Renal cortical epithelial cell (primary cell): ENCODE data around the gene POLR2C. TPM values are rescaled to one million over a fixed set of nuclear protein-coding genes. Genes with fewer than 3 reads are reported as not detected.
A peak's percentile ranks its signal among the peaks of the same experiment; 100 is the strongest.
"Not testable (repeated sequence)": the region's sequence is repeated elsewhere in the genome, so short reads cannot be mapped to it uniquely, and the experiment has no call there.

Source experiments
- DNase-seq: peaks from one replicate; pipeline ENCODE4 v3.0.0-alpha.2; 2011; ENCODE audit warnings: low read depth
- total RNA-seq: library from RNA; depleted of rRNA; stranded (reverse); fragments of >200 nt; gene quantifications from 2 replicates; pipeline ENCODE4 v1.2.3, GENCODE V29; 2014

POLR2C gene
- total RNA-seq, 1 donor from 2014 or later, result 83.8 TPM

GRCh38 chr16:57479976-57480753, 17.7 kb downstream of the POLR2C start:
- peak; percentile 63 for DNase-seq

GRCh38 chr16:57480754-57481230, 18.3 kb downstream of the POLR2C start:
- DNase-seq, result no peak

- no peak for DNase-seq
Measured at GRCh38 chr16:57481421-57481820, 18.9 kb downstream of the POLR2C start.

- DNase-seq, result no peak
Measured at GRCh38 chr16:57482845-57483545, 20.5 kb downstream of the POLR2C start.

GRCh38 chr16:57483725-57484514, 21.4 kb downstream of the POLR2C start:
- DNase-seq, result no peak

- DNase-seq, result no peak
Measured at GRCh38 chr16:57484515-57485005, 22.1 kb downstream of the POLR2C start.

DNA sequence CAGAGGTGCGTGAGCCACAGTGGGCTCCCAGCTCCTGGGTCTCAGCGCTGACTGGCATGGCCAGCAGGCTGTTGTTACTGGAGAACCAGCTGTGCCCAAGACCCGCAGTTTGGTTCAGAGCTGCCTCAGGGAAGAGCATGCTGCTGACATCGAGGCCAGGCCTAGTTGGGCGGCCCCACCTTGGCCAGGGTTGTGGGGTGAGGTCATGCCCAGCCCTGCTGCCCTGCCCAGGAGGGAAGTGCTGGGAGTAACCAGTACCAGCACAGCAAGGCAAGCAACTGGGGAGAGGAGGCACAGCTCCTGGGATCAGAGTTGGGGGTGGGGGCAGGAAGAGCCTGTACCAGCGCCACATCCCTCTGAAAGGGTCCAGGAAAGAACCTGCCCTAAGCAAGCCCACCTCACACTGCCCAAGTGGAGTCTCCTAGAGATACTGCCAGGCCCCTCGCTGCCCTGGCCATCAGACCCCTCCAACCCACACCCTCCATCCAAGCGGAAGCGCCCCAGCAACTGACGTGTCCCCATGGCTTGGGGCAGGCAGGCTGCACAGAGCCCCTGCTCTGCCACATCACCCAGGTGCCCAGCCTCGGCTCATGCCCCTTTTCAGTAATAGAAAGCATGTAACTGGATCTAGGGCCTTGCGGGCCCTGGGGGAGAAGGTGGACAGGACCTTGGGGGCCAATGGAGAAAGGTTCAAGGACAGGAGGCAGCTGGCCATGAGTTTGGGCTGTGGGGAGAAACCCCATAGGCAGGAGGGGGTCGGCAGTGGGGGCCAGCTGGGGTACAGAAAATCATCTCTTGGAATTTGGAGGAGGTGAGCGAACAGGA, 22.8 kb downstream of the POLR2C start:
- DNase-seq, result no peak

DNA sequence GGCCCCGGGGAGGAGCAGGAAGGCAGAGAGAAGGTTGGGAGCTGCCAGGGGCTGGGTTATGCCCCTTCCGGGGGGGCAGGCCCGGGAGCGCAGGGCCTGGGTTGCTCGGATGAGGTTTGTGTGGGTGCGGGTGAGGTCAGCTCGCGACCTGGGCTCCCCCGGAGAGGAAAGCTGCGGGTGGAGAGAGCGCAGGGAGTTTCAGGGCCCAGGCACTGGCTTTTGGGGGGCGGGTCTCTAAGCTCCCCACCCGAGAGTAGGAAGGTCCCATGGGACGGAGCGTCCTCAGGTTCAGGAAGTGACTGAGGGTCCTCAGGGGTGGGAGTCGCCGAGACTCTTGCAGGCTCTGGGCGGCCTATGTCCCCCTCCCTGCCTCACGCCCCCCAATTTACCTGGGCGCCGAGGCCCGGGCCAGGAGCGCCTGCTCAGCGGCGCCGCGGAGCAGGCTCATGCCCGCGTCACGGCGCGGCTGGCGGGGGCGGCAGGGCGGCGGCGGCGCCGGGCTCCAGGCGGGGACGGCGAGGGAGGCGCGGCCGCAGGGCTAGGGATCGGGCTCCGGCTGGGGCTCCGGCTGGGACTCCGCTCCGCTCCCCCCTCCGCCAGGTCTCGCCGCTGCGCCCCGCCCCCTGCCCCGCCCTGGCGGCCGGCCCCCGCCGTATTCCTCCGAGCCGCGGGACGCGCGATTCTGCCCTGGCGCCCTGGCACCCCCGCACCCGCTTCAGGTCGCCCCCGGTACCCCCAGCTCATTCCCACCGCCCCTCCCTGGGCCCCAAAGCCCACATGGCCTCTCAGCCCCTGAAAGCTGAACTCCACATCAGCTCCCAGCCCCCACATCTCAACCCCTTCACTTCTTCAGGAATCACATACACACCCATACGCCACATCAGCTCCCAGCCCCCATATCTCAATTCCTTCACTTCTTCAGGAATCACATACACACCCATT, 23.7 kb downstream of the POLR2C start, which contains the start of gene DOK4:
Gene DOK4 (minus strand): TSS at position 578 of the 942 bp plus-strand sequence. CDS start 6,986 bp downstream, outside the sequence.
- peak; percentile 26 for DNase-seq

- DNase-seq, result no peak
Measured at GRCh38 chr16:57486858-57487834, 24.7 kb downstream of the POLR2C start.

GRCh38 chr16:57489229-57489628, 26.8 kb downstream of the POLR2C start:
- no peak for DNase-seq

- DNase-seq, result no peak
Measured at GRCh38 chr16:57493767-57494166, 31.3 kb downstream of the POLR2C start.

DNA sequence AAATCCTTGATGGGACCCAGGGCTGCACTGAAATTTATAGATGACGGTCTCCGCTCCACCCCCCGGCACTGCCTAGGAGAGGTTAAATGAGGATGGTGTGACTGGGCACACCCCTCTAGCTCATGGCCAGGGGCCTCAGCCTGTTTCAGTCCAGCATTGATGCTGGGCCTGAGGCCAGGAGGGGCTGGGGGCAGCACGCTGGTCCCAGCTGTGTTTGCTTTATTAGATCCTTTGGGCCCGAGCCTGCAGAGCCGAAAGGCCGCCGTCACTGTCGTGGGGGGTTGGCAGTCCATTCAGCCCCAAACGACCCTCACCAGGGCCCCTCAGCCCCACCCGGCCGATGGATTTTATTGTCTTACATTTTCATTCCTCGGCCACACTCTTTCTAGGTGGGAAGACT, 34.6 kb downstream of the POLR2C start:
- DNase-seq, result no peak

DNA sequence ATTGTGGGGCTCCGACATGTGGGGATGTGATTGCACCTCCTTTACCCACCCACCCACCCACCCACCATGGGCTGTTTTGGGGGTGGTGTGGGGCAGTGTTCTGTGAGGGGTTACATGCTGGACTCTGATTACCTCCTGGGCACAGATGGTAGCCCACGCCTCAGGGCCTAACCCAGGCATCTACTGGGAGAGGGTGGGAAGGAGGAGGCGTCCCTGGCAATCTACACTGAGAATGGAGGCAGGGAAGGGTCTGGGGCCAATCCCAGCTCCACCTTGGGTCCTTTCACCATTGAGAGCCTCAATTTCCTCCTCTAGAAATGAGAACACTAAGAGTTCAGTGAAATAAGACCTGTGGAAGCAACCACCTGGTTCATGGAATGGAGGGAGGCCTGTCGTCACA, 35.6 kb downstream of the POLR2C start:
- DNase-seq, result no peak

GRCh38 chr16:57499941-57500340, 37.5 kb downstream of the POLR2C start:
- not testable (repeated sequence) for DNase-seq

DNA sequence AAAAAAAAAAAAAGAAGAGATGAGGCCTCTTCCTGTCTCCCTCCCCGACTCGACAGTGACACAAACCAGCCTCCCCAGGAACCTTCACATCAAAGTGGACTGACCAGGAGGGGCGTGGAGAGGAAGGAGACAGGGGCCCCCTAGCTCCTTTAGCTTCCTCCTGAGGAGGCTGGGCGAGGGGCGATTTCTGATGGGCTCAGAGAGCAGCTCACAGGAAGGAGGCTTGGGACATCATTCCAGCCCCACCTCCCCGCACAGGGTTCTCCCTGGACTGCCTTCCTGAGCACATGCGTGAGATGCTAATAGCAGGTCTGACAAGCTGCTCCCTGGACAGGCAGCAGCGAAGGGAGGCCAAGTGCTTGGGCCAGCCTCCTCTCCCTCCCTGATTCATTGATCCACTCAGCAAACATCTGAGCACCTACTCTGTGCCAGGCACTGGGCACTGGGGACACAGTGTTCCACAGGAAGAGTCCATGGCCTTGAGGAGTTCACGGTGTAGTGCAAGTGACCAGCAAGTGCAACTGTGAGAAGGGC, 38.2 kb downstream of the POLR2C start:
- DNase-seq, result no peak

GRCh38 chr16:57501492-57501891, 39.0 kb downstream of the POLR2C start:
- no peak for DNase-seq

DNA sequence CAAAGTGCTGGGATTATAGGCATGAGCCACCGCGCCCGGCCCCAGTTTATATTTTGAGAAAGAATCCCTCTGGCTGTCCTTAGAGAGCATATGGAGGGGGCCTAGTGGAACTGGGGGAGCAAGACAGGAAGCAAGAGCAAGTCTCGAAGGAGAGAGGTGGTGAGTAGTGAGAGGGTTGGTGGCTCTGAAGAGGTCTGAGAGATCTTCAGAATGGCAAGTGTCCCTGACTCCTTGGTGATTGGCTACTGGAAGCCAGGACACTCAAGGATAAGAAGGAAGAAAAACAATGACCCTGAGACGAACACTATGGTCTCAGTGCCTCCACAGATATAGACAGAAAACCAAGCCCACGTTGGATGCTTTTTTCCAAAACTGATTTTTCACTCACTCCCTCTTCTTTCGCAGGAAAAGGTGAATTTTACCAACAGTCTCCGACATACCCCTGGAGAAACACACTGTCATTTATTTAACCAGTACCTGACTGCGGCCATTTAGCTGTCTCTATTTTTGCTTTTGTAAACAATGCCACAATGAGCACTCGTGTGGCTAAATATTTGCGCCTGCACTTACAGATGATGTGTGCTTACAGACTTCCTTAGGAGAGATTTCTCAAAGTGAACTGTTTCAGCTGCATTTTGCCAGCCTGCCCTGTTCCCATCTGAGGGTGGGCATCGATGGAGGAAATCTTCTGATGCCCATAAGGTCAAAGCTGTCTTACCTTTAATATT, 39.7 kb downstream of the POLR2C start:
- DNase-seq, result no peak

DNA sequence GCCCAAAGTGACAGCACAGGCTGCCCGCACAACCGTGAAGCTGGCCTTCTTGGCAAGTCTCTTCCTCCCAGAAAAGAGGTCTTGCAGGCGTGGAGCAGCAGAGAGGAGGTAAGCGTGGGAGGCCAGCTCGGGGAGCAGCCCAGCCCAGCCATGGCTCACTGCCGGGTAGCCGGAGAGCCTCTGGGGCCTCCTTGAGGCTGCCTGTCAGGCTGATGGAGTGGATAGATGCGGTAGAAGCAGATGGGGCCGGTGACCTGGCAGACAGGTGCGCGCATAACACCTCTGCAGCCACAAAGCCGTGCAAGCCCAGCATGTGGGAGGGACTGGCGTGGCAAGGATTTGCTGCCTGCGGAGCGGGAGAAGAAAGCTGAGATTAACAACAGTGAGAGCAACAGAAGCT, 40.9 kb downstream of the POLR2C start:
- no peak for DNase-seq
